GM21447 (cell line): Measurements from ENCODE around the gene HTRA3.
"Not testable (repeated sequence)": the region's sequence is repeated elsewhere in the genome, so short reads cannot be mapped to it uniquely, and the experiment has no call there.

Experiments used
- ATAC-seq: cut with Tn5 transposase; IDR thresholded peaks from one replicate; pipeline ENCODE4 v1.9.1; 2021; ENCODE audit not compliant: unreplicated experiment

The HTRA3 gene

DNA sequence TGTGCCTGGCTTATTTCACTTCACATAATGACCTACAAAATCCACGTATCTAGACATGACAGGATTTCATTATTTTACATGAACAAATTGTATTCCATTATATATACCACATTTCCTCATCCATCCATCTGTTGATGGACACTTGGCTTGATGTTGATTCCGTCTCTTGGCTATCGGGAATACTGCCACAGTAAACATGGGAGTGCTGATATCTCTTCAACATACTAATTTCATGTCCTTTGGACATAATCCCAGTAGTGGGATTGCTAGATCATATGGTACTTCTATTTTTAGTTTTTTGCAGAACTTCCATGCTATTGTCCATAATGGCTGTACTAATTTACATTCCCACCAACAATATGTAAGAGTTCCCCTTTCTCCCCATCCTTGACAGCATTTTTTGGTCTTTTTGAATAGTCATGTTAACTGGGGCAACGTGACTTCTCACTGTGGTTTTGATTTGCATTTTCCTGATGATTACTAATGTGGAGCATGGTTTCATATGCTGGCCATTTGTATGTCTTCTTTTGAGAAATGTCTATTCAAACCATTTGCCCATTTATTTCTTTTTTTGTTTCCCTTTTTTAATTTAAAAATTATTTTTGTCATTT is 68.9 kb downstream of the HTRA3 start:
- no peak for ATAC-seq

DNA sequence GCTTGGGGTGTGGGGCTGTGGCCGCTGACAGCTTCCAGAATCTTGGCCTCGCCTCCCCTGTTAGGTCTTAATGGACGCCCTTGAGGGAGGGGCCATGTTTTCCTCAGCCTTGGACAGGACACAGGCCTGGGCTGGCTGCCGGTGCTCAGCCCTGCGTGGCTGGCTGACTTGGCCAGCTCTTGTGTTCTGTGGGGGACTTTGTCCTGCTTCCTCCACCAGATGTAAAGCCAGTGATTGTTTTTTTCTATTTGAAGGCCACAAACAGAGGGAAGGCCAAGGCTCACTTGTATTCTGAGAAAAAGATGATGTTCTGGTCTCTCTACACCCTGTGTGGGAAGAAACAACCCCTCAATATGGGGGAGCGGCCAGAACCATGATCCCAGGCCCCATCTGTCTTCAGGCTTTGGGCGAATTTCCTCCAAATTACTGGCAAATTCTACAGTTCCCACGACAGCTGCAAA is 71.3 kb downstream of the HTRA3 start:
- ATAC-seq: no peak

DNA sequence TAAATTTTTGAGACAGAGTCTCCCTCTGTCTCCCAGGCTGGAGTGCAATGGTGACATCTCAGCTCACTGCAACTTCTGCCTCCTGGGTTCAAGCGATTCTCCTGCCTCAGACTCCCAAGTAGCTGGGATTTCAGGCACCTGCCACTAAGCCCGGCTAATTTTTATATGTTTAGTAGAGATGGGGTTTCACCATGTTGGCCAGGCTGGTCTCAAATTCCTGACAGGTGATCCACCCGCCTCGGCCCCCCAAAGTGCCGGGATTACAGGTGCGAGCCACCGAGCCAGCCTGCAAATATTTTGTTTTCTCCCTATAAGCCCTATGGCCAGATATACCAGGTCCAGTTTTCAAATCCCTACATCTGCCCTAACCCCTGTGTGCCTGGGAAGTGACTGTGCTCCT is 71.7 kb downstream of the HTRA3 start:
- ATAC-seq: not testable (repeated sequence)

DNA sequence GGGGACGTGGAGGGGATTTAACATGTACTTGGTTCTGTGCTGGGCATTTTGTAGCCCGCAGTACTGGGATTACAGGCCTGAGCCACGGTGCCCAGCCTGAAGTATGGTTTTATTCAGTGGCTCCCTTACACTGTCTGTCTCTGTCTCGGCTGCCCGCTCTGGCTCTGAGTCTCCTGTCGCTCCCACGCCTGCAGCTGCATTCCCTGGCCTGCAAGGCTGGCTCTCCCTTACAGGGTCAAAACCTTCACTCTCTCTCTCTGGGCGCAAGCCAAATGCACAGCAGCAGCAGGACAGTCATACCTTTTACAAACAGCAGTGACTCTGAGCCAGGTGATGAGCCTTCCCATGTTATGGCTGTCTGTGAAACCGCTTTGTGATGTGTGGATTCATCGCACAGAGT is 72.1 kb downstream of the HTRA3 start:
- ATAC-seq: no peak

DNA sequence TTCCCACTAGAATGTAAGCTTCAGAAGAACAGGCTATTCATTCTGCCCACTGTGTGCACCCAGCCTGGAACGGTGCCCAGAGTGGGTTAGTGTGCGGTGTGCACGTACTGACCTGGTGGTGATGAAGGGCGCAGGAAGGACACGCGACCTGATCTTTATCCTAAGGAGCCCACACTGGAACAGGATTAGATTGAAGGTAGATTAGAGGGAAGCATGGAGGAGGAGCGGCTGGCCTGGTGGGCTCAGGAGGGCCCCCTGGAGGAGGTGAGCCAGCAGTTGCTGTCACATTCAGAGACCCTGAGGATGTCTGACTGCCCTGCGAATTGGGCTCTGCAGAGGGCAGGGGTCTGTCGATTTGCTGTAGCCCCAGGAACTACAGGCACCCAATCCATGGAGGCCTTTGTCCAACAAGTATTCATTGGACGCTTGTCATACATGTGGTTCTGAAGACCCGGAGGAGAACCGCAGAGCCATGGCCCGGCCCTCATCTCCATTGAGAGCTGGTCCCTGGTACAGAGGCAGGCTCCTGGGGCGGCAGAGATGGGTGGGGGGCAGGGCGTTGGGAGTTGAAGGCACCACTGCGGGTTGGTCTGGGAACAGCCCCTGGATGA is 73.2 kb downstream of the HTRA3 start:
- ATAC-seq: no peak

DNA sequence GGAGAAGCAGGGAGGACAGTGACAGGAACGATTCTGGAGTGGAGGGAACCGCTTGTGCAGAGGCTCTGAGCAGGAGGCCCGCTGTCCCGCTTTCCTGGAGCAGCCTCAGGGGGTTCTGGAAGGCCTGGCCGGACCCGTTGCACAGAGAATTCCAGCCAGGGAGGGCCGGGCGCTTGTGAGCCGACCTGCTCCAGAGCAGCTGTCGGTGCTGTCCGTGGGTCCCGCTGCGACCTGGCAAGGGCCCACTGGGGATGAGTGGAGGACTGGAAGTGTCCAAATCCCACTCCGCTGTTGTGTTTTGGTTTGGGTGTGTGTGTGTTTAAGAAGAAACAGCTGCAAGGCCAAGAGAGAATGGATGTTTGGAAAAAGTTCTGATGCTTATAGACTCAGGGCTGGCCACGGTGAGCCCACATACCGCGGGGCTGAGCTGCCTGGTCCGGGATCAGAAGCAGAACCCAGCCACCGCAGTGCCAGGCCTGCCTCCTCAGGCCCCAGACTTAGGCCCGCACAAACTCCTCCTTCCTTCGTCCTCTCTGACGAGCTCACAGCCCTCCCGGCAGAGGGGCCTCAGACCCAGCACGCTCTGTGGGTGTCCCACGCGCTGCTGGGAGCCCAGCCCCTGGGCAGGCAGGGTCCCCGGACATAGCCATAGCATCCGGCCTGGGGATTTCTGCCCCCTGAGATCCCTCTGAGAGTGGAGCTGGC is 73.9 kb downstream of the HTRA3 start:
- no peak for ATAC-seq

DNA sequence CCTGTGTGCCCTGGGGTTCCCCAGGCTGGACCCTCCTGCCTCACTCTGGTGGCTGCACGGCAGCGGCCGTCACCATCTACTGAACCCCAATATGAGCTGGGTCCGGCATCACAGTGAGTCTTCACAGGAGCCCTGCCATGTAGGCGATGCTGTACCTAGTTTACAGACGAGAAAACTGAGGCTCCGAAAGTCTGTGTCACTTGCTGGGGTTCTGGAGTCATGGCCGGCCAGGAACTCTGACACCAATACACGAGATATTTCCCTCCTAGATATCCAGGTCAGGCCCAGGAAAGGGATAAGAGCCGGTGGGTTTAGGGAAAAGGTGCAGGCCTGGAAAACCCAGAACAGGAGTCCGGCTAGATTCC is 74.4 kb downstream of the HTRA3 start:
- ATAC-seq: no peak

DNA sequence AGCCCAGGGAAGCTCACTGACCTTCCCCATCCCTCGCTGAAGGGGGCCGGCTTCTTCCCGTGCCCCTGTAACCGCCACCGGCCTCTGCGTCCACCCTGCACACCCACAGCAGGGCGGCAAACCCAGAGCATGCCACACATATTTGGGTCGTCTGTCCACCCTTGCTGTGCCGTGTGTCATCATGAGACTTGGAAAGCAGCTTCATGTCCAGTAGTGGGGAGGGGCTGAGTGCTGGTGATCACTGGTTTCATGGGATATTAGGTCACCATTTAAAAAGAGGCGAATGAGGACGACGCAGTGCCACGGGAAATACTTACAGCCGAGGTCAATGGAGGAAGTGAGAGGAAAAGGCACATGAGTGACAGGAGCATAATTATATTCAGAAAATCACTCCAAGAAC is 74.8 kb downstream of the HTRA3 start:
- no peak for ATAC-seq

DNA sequence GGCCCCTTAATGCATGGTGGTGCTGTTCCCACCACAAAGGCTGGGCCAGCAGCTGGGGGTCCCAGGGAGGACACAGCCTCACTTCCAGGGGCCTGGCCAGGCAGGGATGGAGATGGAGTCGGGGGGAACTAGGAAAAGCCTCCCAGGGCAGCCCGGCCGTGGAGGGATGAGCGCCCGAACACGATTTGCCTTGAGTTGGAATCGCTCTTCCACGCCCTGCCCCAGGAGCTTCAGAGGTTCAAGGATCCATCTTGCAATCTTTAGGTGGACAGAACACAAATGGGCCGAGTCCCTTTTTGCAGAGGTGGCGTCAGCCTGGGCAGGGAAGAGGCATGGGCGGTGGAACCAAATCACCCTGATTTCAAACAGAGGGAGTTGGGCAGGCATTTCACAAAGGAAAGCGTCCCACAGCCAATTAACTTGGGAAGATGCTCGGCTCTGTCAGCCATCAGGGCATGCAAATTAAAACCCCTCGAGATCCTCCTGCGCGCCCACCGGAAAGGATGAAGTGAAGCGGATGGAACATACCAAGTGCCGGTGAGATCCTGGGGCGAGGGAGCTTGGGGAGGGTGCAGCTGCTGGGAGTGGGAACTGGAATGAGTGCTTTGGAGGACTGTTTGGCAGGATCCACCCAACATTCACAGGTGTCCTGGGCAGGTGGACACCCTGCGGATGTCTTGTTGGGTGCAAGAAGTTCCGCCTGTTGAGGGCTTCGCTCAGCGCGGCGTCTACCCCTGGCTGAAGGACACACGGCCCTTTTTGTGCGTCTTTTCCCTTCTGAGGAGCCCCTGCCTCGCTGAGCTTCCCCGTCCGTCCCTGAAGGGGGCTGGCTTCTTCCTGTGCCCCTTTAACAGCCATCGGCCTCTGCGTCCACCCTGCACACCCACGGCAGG is 75.7 kb downstream of the HTRA3 start:
- no peak for ATAC-seq

DNA sequence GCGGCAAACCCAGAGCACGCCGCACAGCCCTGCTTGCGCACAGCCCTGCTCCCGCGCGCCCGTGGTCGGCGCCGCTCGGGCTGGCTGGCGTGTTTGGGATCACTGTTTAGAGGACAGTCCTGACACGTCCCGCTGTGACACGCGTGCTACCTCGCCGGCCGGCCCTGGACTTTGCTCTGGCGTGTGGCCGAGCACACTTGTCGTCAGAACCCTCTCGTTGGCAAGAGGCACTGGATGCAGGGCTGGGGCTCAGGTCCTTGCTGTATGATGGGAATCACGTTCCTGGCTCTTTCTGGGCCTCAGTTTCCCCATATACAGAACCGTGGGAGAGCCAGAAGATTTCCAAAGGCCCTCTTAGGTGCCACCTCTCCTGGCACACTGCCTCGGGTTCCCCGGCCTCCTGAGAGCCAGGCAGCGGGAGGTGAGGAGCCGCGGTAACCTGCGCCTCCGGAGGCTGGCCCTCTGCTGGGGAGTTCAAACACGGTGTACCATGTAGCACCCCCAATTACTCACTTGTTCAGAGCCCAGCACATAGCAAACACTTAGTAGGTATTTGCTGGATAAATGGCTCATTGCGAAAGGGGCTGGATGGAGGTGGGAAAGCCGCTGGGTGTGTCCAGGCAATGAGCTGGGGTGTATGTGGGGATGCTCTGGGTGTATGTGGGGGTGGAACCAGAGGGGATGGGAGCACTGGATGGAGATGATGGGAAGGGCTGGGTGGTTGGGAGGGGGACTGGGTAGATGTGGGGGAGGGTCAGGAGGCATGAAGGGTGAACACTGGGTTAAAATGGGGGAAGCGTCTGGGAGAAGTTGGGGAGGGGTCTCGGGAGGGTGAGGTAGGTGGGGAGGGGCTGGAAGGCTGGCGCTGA is 76.6 kb downstream of the HTRA3 start:
- ATAC-seq: no peak

DNA sequence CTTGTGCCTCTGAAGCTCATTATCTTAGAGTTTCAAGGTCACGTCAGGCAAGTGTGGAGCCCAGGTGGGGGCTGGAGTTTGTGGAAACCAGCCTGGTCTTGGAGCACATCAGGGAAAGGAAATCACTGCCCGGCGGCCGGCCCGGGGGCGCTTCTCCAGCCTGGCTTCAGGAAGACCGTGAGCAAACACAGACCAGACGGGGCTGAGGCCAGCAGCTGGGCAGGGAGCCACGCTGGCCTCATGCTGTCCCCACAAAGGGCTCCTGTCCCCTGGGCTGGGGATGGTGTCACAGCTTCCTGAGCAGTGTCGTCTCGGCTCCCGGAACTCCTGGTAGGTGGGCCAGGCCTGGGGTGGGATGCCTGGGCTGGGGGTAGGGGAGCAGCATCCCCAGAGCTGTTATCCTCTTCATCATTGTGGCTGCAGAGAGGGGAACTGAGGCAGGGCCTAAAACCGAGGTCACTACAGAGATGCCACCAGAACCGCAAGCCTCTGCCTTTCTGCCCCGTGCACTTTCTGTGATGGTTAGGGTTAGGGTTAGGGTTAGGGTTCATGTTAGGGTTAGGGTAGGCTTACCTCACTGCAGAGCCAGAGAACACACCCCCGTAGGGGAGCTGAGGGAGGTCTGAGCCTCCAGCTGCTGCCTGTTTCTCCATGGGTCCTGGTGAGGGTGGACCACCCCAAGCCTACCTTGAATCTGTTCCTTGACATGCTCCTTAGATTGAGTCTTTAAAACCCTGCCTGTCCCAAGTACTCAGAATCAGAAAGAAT is 77.5 kb downstream of the HTRA3 start:
- ATAC-seq: no peak

DNA sequence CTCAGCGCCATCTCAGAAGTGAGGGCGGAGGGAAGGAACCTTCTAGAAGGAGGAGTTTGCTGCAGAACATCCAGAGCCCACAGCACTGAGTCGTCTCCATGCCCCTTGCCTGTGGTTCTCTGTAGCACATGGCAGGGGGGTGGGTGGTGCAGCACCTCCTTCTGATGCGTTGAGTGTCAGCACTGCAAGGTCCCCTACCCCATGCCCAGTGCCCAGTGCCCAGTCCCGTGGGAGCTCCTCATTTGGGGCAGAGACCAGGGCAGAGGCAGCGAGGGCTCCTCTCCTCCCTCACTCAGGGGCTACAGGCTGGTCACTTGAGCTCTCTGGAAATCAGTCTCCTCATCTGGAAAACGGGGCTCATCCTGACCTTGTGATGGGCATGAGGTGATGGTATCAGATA is 78.1 kb downstream of the HTRA3 start:
- ATAC-seq: no peak

DNA sequence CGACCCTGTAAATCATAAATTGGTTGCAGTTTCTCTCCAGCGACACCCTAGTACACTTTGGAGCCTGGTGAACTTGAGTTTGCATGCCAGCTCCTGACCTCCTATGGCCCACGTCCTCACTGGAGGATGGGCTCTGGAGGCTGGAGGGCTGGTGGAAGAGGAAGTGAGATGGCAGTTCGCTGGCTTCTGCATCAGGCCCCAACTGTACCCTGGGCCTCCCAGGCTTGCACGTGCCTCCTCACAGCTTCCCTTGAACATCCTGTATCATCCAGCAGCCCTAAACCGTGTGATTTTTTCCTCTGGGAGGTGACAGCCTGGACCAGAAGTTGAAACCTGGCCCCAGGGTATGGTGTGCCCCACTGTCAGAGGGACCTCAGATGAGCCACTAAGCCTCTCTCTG is 78.5 kb downstream of the HTRA3 start:
- no peak for ATAC-seq

DNA sequence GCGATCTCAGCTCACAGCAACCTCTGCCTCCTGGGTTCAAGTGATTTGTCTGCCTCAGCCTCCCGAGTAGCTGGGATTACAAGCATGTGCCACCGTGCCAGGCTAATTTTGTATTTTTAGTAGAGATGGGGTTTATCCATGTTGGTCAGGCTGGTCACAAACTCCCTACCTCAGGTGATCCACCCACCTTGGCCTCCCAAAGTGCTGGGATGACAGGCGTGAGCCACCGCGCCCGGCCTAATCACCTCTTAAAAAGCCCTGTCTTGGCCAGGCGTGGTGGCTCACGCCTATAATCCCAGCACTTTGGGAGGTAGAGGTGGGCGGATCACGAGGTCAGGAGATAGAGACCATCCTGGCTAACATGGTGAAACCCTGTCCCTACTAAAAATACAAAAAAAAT is 79.7 kb downstream of the HTRA3 start:
- not testable (repeated sequence) for ATAC-seq

DNA sequence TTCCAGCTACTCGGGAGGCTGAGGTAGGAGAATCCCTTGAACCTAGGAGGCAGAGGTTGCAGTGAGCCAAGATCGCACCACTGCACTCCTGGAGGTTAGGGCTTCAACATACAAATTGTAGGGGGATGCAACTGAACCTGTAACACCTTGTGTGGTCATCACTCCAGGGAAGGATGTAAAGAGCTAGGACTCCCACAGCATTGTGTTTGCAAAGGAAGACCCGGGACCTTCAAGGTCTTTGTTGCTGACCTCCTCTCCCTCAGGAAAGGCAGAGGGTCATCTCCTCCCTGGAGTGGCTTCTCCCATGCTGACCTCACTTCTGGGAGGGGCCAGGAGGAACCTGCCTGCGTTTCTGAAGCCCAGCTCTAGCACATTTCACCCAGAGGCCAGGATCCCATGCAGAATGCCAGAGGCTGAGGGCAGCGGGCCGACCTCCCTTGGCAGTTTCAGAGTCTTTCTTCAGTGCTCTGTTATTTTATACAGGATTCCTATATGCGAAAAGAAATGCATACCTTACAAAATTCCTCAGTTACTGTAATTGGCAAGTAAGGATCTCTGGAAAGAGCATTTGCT is 80.2 kb downstream of the HTRA3 start:
- ATAC-seq: no peak

DNA sequence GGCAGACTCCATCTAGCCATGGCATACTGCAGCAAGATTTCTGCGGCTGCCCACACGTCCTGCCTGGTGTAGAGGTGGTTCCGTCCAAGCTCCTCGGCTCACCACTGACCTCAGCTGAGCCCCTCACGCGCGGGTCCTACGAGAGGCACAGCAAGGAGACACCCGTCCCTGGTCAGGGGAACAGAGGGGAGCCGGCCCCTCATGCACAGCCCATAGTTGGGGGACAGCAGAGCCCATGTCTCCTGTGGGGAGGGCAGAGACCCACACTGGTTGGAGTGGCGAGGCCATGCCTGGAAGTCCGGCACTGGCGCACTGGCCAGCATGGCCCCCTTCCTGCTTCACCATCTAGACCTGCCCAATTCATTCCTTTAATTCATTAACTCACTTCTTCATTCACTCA is 80.8 kb downstream of the HTRA3 start:
- ATAC-seq: no peak

DNA sequence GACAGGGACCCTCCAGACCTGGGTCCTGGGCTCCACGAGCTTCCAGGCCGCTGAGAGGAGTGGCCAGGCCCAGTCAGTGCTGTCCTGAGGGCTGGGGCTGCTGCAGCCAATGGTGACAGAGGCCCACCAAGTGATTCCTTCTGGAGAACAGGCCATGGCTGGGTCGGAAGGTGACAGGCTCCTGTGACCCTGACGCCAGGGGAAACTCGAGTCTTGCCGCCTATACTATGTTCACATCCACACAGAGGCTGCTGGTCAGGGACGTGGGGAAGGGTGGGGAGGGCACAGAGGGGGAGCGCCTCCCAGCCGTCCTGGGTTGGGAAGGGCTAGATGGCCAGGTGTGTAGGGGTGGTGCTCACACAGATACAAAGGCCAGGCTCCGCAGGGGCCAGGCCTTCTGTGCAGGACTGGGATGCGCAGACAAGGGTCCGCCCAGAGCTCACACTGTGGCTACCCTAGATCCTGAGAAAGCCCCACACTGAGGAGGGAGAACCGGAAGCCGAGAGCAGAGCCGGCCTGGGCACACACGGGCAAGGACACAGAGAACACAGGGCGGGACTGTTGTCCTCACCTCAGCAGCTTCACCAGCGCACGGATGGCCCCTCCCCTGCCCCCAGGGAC is 81.4 kb downstream of the HTRA3 start:
- no peak for ATAC-seq

DNA sequence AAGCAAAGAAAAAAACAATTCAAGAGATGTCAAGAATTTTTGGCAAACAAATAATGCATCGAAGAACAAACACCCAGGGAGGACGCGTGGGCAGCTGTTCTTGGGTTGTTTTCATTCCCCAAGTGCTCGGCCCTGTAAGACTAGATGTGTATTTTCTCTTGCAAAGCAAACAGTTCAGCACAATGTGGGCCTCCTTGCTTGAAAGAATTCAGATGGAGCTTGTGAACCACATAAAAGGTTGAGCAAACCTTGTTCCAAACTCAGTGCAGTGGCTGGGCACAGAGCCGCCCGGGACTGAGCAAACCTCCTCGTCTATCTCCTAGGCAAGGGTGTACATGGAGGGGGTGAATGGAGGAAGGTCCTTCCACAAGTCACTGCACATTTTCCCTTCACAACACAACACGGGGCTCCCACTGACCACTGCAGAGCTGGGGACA is 82.4 kb downstream of the HTRA3 start:
- ATAC-seq: no peak
